Keratinocyte (primary cell): ENCODE results near the gene HEPHL1. TPM values are rescaled to one million over a fixed set of nuclear protein-coding genes. Genes with fewer than 3 reads are reported as not detected.
A peak's percentile ranks its signal among the peaks of the same experiment; 100 is the strongest.

Source experiments
- DNase-seq: peaks from one replicate; pipeline ENCODE4 v3.0.0-alpha.2; 2011; ENCODE audit warnings: low read depth, missing footprints, low spot score
- FAIRE-seq: peaks from 2 replicates; lab custom pipeline; 2011; peaks lifted over from hg19 to GRCh38; lab: Jason Lieb, UNC
- H2AFZ ChIP-seq: 2 replicates; pipeline ENCODE4 v1.6.0; 2012; ENCODE audit warnings: low read length, control low read depth, inconsistent platforms; ENCODE audit not compliant: control insufficient read depth
- H3K27ac ChIP-seq: 2 replicates; pipeline ENCODE4 v1.5.1; 2011; ENCODE audit warnings: low read length; ENCODE audit not compliant: control insufficient read depth, insufficient read depth
- H3K27me3 ChIP-seq: 3 replicates; pipeline ENCODE4 v1.6.0; 2011; ENCODE audit warnings: low read length; ENCODE audit not compliant: control insufficient read depth, insufficient read depth; ENCODE audit errors: extremely low read depth
- H3K36me3 ChIP-seq, 2 experiments: 2 replicates in 1 of 2; 3 replicates in 1 of 2; pipeline ENCODE4 v1.5.1; 2011; ENCODE audit warnings: low read length in 2 of 2, mild to moderate bottlenecking in 1 of 2; ENCODE audit not compliant: control insufficient read depth in 2 of 2, insufficient read depth in 2 of 2; ENCODE audit errors: extremely low read depth in 1 of 2
- H3K4me1 ChIP-seq: 3 replicates; pipeline ENCODE4 v1.5.1; 2011; ENCODE audit warnings: low read length; ENCODE audit not compliant: control insufficient read depth, insufficient read depth; ENCODE audit errors: extremely low read depth
- H3K4me2 ChIP-seq: 3 replicates; pipeline ENCODE4 v1.6.0; 2011; ENCODE audit warnings: low read depth, low read length; ENCODE audit not compliant: control insufficient read depth, insufficient read depth; ENCODE audit errors: extremely low read depth
- H3K4me3 ChIP-seq, 3 experiments: fragments of 200-600 bp in 1 of 3; sonication (generic) in 1 of 3; 2 replicates in 2 of 3; 3 replicates in 1 of 3; pipeline ENCODE4 v1.5.1; 2011 to 2016; ENCODE audit warnings: low read length in 3 of 3, mild to moderate bottlenecking in 3 of 3, control low read depth in 2 of 3, inconsistent platforms in 1 of 3, low read depth in 1 of 3, mixed read lengths in 1 of 3, mixed run types in 1 of 3, moderate library complexity in 1 of 3; ENCODE audit not compliant: control insufficient read depth in 2 of 3, insufficient read depth in 2 of 3; ENCODE audit errors: extremely low read depth in 1 of 3
- H3K79me2 ChIP-seq: 2 replicates; pipeline ENCODE4 v1.6.0; 2012; ENCODE audit warnings: low read length; ENCODE audit not compliant: control insufficient read depth, insufficient read depth
- H3K9ac ChIP-seq: 3 replicates; pipeline ENCODE4 v1.6.0; 2011; ENCODE audit warnings: low read length; ENCODE audit not compliant: control insufficient read depth, insufficient read depth; ENCODE audit errors: extremely low read depth
- H3K9me1 ChIP-seq: 3 replicates; pipeline ENCODE4 v1.6.0; 2011; ENCODE audit warnings: low read length; ENCODE audit not compliant: control insufficient read depth, insufficient read depth; ENCODE audit errors: extremely low read depth
- H3K9me3 ChIP-seq: 2 replicates; pipeline ENCODE4 v1.5.1; 2012; ENCODE audit warnings: low read depth, low read length; ENCODE audit not compliant: control insufficient read depth
- H4K20me1 ChIP-seq: 3 replicates; pipeline ENCODE4 v1.6.0; 2011; ENCODE audit warnings: low read length; ENCODE audit not compliant: control insufficient read depth, insufficient read depth; ENCODE audit errors: extremely low read depth
- CTCF ChIP-seq, 3 experiments: IDR thresholded peaks in 1 of 3; conservative IDR thresholded peaks in 1 of 3; optimal IDR thresholded peaks in 1 of 3; 2 replicates in 2 of 3; 3 replicates in 1 of 3; pipeline versions ENCODE3 to v1.5.1; 2011; ENCODE audit warnings: low read length in 3 of 3, mild to moderate bottlenecking in 3 of 3, moderate library complexity in 2 of 3, control low read depth in 1 of 3, inconsistent platforms in 1 of 3; ENCODE audit not compliant: insufficient read depth in 2 of 3; ENCODE audit errors: extremely low read depth in 1 of 3
- EZH2 ChIP-seq: IDR thresholded peaks from one replicate; pipeline ENCODE4 v1.6.1; 2012; ENCODE audit warnings: inconsistent platforms, mild to moderate bottlenecking, low read length, moderate library complexity
- dilution Hi-C: fragments of 300-500 bp; cut with MboI; formaldehyde crosslinking; loops from one replicate; pipeline ENCODE4 v1.7.0; 2020; ENCODE audit warnings: low sequenced_read_pairs; ENCODE audit not compliant: extremely low pct_ligation_motif_present
- polyA plus RNA-seq, 5 experiments: library from polyadenylated mRNA; depleted of rRNA in 3 of 5; stranded (reverse) in 3 of 5; stranded (forward) in 1 of 5; unstranded in 1 of 5; fragments of >200 nt; gene quantifications; 1 replicate in 1 of 5; 2 replicates in 3 of 5; 3 replicates in 1 of 5; pipeline versions ENCODE4 v1.2.1 to v1.2.3, GENCODE V29; 2011 to 2012; ENCODE audit warnings: missing spikeins in 2 of 5, low read depth in 1 of 5, low replicate concordance in 1 of 5

The HEPHL1 gene
- polyA plus RNA-seq, 1 donor (not counting 4 experiments of a cell fraction or from before 2014, with no cell fraction given): 138 TPM

GRCh38 chr11:94132823-94133408, 111.8 kb downstream of the HEPHL1 start:
- no peak overlapping the region for H2AFZ ChIP-seq
- H3K27me3 ChIP-seq: no peaks in the 10 kb centered on the region
- H3K36me3 ChIP-seq: peaks cover 4 to 5% of the 10 kb centered on the region in 2 experiments
- H3K27ac ChIP-seq: peak overlapping the region; percentile 95
- no peak for FAIRE-seq
- peaks cover 9% of the 10 kb centered on the region for H3K9me1 ChIP-seq
- DNase-seq: no peak
- peaks cover 7% of the 10 kb centered on the region for H4K20me1 ChIP-seq
- H3K79me2 ChIP-seq: peaks cover 79% of the 10 kb centered on the region
- peaks cover 74% of the 10 kb centered on the region for H3K4me1 ChIP-seq
- TF ChIP-seq CTCF (optimal IDR thresholded peaks at IDR 0.05 in 1 of 3, IDR thresholded peaks at IDR 0.05 in 1 of 3, conservative IDR thresholded peaks at IDR 0.05 in 1 of 3; ENCODE audit: extremely low read depth in 1 of 3, insufficient read depth in 2 of 3, low read length in 3 of 3): no peak
- TF ChIP-seq EZH2: no peak
- peak overlapping the region in 1 of 3 experiments; percentile 46 for H3K4me3 ChIP-seq
- H3K9me3 ChIP-seq: no peaks in the 10 kb centered on the region
- dilution Hi-C loops: no loop called here
- H3K9ac ChIP-seq: peak overlapping the region; percentile 95
- peak overlapping the region; percentile 90 for H3K4me2 ChIP-seq

- Histone ChIP-seq H3K27me3 (no peaks in the 10 kb centered on the region), H3K9ac (no peak overlapping the region), H3K36me3 (peaks cover 4 to 5% of the 10 kb centered on the region in 2 experiments), H2AFZ (no peak overlapping the region), H3K27ac (peak overlapping the region; percentile 98), H4K20me1 (peaks cover 7% of the 10 kb centered on the region), H3K4me2 (peak overlapping the region; percentile 4), H3K9me1 (peaks cover 9% of the 10 kb centered on the region), H3K4me3 (no peak overlapping the region), H3K79me2 (peaks cover 82% of the 10 kb centered on the region), H3K9me3 (no peaks in the 10 kb centered on the region), H3K4me1 (peaks cover 70% of the 10 kb centered on the region)
- TF ChIP-seq EZH2: no peak
- no peak for TF ChIP-seq CTCF (optimal IDR thresholded peaks at IDR 0.05 in 1 of 3, IDR thresholded peaks at IDR 0.05 in 1 of 3, conservative IDR thresholded peaks at IDR 0.05 in 1 of 3; ENCODE audit: extremely low read depth in 1 of 3, insufficient read depth in 2 of 3, low read length in 3 of 3)
- no peak for FAIRE-seq
- no peak for DNase-seq
- dilution Hi-C loops: no loop called here
Measured at GRCh38 chr11:94133752-94134151, 112.6 kb downstream of the HEPHL1 start.
